ENCODE data around the gene SSC5D.
"Not testable (repeated sequence)": the region's sequence is repeated elsewhere in the genome, so short reads cannot be mapped to it uniquely, and the experiment has no call there.

The SSC5D gene

DNA sequence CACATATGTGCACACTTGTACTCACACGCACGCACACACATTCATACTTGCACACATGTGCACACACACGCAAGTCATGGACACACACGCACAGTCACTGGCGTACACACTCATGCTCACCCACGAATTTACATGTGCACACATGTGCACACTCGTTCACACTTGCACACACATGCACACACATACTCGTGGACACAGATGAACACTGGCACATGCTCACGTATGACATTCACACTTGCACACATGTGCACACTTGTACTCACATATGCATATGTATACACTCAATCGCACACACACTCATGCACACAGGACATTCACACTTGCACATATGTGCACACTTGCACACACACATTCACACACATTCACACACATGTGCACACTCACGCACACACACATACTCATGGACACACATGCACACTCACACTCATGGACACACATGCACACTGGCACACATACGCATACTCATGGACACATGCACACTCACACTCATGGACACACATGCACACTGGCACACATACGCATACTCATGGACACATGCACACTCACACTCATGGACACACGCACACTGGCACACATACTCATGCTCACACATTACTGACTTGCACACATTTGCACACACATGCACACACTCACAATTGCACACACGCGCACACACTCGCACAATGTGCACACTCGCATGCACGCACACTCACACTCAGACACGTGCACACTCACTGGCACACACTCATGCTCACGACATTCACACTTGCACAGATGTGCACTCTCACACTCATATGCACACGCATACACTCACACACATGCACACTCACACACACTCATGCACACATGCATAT, 39.2 kb downstream of the SSC5D start:
- H3K27ac ChIP-seq = no peak overlapping the region
- TF ChIP-seq, protein P1, sequence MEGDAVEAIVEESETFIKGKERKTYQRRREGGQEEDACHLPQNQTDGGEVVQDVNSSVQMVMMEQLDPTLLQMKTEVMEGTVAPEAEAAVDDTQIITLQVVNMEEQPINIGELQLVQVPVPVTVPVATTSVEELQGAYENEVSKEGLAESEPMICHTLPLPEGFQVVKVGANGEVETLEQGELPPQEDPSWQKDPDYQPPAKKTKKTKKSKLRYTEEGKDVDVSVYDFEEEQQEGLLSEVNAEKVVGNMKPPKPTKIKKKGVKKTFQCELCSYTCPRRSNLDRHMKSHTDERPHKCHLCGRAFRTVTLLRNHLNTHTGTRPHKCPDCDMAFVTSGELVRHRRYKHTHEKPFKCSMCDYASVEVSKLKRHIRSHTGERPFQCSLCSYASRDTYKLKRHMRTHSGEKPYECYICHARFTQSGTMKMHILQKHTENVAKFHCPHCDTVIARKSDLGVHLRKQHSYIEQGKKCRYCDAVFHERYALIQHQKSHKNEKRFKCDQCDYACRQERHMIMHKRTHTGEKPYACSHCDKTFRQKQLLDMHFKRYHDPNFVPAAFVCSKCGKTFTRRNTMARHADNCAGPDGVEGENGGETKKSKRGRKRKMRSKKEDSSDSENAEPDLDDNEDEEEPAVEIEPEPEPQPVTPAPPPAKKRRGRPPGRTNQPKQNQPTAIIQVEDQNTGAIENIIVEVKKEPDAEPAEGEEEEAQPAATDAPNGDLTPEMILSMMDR (IDR thresholded peaks at IDR 0.05) = no peak
- TF ChIP-seq ZFX (IDR thresholded peaks at IDR 0.05; ENCODE audit: borderline replicate concordance) = no peak

DNA sequence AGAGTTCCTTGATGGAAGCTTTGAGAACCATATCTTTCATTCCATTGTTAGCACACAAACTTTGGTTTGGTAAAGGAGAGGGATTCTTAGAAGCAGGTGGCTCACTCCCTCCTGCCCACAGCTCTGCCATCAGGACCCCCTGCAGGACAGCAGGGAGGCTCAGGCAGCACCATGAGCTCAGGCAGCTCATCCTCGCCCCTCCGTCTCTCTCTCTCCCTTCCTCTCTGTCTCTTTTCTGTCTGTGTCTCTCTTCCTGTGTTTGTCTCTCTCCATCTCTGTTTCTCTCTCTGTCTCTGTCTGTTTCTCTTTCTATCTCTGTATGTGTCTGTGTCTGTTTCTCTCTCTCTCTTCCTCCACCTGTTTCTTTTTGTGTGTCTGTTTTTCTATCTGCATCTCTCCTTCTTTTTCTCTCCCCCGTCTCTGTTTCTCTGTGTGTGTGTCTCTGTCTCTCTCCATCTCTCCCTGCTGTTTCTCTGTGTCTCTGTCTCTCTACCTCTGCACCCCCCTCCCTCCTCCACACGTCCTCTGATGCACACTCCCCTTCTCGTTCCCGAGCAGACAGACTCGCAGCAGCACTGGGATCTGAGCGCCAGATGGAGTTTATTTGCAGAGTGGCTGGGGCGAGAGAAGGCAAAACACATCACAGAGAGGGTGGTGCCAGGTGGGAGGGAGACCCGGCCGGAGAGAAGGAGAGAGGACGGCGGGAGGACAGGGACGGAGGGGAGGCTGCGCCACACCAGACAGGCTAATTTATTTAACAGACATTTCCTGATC, 40.0 kb downstream of the SSC5D start:
- TF ChIP-seq, protein P1 (IDR thresholded peaks at IDR 0.05) = no peak
- TF ChIP-seq ZFX (IDR thresholded peaks at IDR 0.05; ENCODE audit: borderline replicate concordance) = no peak
- no peak overlapping the region for H3K27ac ChIP-seq

DNA sequence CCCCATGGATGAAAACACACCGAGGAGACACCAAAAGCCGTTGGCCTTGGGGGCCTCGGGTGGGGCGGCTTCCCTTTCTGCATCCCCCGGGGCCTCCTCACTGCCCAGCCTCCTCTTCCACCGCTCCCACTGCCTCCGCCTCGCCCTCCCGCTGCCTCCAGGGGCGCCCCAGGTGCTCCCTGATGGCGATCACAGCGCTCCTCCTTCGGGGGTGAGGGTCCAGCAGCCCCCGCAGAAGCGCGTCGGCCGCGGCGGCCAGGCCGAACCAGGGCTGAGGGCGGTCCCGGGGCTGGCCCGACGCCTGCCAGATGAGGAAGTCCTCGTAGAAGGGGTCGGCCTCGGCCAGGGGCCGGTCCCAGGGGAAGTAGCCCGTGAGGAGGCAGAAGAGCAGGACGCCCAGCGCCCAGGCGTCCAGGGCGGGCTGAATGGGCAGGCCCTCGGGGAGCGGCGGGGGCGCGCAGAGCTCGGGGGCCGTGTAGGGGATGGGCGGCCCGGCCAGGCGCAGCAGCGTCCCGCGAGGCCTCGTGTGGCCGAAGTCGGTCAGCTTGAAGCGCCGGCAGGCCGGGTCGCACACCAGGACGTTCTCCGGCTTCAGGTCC, 41.5 kb downstream of the SSC5D start:
- no peak for TF ChIP-seq ZFX (IDR thresholded peaks at IDR 0.05; ENCODE audit: borderline replicate concordance)
- TF ChIP-seq, protein P1 (IDR thresholded peaks at IDR 0.05) = no peak
- H3K27ac ChIP-seq = no peak overlapping the region

DNA sequence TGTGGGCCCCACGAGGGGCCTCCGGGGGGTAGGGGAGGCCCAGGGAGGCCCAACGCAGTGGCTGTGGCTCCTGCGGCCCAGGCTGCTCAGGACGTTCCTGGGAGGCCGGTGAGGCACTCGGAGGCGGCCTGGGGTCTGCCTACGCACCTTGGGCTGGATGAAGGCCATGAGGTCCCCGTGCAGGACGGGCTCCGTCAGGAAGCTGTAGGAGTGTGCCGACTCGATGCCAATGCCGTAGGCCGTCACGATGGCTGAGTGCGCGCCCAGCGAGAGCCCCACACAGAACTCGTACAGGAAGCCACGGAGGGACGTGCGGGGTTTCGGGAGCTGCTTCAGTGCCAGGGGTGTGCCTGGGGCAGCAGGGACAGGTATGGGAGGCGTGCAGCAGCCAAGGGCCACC, 42.8 kb downstream of the SSC5D start:
- TF ChIP-seq, protein P1 (IDR thresholded peaks at IDR 0.05) = no peak
- TF ChIP-seq ZFX (IDR thresholded peaks at IDR 0.05; ENCODE audit: borderline replicate concordance) = no peak

DNA sequence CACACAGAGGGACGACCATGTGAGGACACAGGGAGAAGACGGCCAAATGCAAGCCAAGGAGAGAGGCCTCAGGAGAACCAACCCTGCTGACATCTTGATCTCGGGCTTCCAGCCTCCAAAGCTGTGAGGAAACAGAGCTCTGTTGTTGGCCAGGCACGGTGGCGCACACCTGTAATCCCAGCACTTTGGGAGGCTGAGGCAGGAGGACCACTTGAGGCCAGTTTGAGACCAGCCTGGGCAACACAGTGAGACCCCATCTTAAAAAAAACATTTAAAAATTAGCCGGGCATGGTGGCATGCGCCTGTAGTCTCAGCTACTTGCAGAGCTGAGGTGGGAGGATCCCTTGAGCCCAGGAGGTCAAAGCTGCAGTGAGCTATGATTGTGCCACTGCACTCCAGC, 46.0 kb downstream of the SSC5D start:
- H3K27ac ChIP-seq = not testable (repeated sequence)

More for the DNA sequence above, 42.8 kb downstream of the SSC5D start:
- H3K27ac ChIP-seq = no peak overlapping the region

DNA sequence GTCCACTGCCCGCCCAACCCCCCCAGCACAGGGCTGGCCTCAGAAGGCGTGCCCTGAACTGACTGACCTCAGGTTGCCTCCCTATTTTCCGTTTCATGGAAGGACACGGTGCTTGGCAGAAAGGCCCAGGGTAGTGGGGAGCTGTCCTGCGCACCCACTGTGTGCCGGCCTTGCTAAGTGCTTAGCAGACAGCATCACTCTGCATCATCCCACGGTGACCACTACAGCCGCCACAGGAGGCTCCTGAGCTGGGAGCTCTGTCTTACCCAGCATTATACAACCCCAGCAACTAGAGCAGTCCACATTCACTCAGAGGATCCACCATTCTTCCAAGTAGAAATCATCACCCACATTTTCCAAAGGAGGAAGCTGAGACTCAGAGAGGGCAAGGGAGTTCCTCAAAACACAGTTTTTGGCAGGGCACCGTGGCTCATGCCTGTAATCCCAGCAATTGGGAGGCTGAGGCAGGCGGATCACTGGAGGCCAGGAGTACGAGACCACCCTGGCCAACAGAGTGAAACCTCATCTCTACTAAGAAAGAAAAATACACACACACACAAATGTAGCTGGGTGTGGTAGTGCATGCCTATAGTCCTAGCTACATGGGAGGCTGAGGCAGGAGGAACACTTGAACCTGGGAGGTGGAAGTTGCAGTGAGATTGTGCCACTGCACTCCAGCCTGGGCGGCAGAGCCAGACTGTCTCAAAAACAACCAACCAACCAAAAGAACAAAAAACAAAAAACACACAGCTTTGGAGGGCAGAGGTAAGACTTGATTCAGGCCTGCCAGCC, 47.1 kb downstream of the SSC5D start:
- TF ChIP-seq, protein P1 (IDR thresholded peaks at IDR 0.05) = no peak
- H3K27ac ChIP-seq = no peak overlapping the region

DNA sequence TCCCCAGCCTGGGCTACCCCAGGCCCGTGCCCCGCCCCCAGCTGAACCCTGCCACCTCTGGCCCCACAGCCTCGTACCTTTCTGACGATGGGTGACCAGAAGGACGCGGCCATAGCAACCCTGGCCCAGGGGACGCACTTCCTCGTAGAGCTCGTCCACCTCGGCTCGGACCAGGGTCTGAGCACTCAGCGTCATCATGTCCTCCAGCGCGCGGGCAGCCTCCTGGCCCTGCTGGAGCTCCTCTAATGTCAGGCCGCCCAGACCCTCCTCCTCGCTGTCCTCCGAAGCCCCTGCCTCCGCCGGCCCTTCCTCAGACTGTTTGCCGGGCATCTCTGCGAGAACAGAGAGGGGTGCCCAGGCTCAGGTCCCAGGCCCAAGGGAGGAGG, 47.7 kb downstream of the SSC5D start:
- H3K27ac ChIP-seq = no peak overlapping the region
- no peak for TF ChIP-seq ZFX (IDR thresholded peaks at IDR 0.05; ENCODE audit: borderline replicate concordance)
- TF ChIP-seq, protein P1 (IDR thresholded peaks at IDR 0.05) = no peak

Measured in 22Rv1 (cell line).